ENCODE measurements around the gene SDSL. TPM values are rescaled to one million over a fixed set of nuclear protein-coding genes. Genes with fewer than 3 reads are reported as not detected.

The SDSL gene
- total RNA-seq, 2 donors from 2014 or later, result 7.5 to 15.2 TPM

DNA sequence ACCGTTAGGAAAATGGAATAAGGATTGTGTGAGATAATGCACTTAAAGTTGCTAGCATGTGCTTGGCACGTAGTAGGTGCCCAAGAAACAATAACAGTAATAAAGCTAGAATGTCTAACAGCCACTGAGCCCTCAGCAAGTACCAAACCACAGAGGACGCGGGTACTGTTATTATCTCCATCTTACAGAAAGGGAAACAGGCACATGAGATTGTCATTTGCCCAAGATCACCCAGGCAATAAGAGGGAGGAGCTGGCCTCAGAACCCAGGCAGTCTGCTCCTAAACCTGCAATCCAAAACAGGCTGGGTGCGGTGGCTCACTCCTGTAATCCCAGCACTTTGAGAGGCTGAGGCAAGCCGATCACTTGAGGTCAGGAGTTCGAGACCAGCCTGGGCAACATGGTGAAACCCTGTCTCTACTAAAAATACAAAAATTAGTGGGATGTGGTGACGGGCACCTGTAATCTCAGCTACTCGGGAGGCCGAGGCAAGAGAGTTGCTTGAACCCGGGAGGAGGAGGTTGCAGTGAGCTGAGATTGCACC, 13.4 kb upstream of the SDSL start:
- Histone ChIP-seq H3K27ac (no peak overlapping the region), H3K9me3 (no peaks in the 10 kb centered on the region), H3K36me3 (replicated peaks in 1 of 2; ENCODE audit: insufficient read depth in 1 of 2, low read depth in 2 of 2) (no peaks in the 10 kb centered on the region), H3K27me3 (no peaks in the 10 kb centered on the region), H3K4me1 (peaks cover 8% of the 10 kb centered on the region), H3K4me3 (no peak overlapping the region)
- DNase-seq (no peak), ATAC-seq (no peak)
- intact Hi-C loops (cut with DNase I), result no loop called here
- 79 to 90% methylated on average over 11 of the region's 11 CpGs for whole genome bisulfite sequencing, 2 donors
- TF ChIP-seq POLR2A (IDR thresholded peaks at IDR 0.05) (no peak), CTCF (IDR thresholded peaks at IDR 0.05) (no peak)

GRCh38 chr12:113409462-113410124, 12.6 kb upstream of the SDSL start:
- WGBS, 2 donors, result 45 to 52% methylated on average over 5 to 9 of the region's 9 CpGs

GRCh38 chr12:113413488-113413939, 8.7 kb upstream of the SDSL start:
- Histone ChIP-seq H3K4me1 (peaks cover 7% of the 10 kb centered on the region), H3K36me3 (replicated peaks in 1 of 2; ENCODE audit: insufficient read depth in 1 of 2, low read depth in 2 of 2) (no peaks in the 10 kb centered on the region), H3K27ac (no peak overlapping the region), H3K9me3 (no peaks in the 10 kb centered on the region), H3K4me3 (no peak overlapping the region), H3K27me3 (no peaks in the 10 kb centered on the region)
- TF ChIP-seq CTCF (IDR thresholded peaks at IDR 0.05), result no peak
- TF ChIP-seq POLR2A (IDR thresholded peaks at IDR 0.05), result no peak
- peak in 1 of 4 donors; percentile 33 for DNase-seq
- intact Hi-C loops (cut with DNase I), result no loop called here
- WGBS, 2 donors, result 62 to 79% methylated on average over 8 to 11 of the region's 11 CpGs
- no peak for ATAC-seq

More at GRCh38 chr12:113409462-113410124, 12.6 kb upstream of the SDSL start:
- no peaks in the 10 kb centered on the region for H3K9me3 ChIP-seq
- no peak overlapping the region for H3K4me3 ChIP-seq
- H3K27me3 ChIP-seq, result no peaks in the 10 kb centered on the region
- no peak for ATAC-seq
- H3K4me1 ChIP-seq, result peaks cover under 1% of the 10 kb centered on the region
- no peak for TF ChIP-seq POLR2A (IDR thresholded peaks at IDR 0.05)
- TF ChIP-seq CTCF (IDR thresholded peaks at IDR 0.05), result no peak
- DNase-seq, result no peak
- no peaks in the 10 kb centered on the region for H3K36me3 ChIP-seq (replicated peaks in 1 of 2; ENCODE audit: insufficient read depth in 1 of 2, low read depth in 2 of 2)
- intact Hi-C loops (cut with DNase I), result no loop called here
- no peak overlapping the region for H3K27ac ChIP-seq

DNA sequence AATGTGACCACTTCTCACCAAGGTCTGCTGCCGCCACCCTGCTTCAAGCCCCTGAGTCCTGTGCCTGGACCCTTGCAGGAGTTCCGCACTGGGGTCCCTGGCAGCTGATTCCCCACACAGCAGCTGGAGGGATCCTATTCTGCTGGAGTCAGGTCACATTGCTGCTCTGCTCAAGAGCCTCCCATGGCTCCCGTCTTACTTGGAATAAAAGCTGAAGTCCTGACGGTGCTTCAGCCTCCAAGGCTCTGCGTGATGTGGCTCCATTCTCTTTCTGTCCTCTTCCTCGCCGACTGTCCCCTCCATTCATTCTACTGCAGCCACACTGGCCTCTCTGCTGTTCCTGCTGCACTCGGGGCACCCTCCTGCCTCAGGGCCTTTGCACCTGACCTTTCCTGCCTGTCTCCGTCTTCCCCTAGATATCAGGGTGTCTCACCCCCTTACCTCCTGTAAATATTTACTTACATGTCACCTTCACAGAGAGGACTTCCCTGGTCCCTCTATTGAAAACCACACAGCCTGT, 7.6 kb upstream of the SDSL start:
- H3K4me1 ChIP-seq, result peaks cover 14% of the 10 kb centered on the region
- no peak for DNase-seq
- no peaks in the 10 kb centered on the region for H3K9me3 ChIP-seq
- H3K27ac ChIP-seq, result no peak overlapping the region
- H3K27me3 ChIP-seq, result no peaks in the 10 kb centered on the region
- intact Hi-C loops (cut with DNase I), result no loop called here
- H3K4me3 ChIP-seq, result no peak overlapping the region
- WGBS, 2 donors, result 79 to 80% methylated on average over 8 to 9 of the region's 9 CpGs
- no peaks in the 10 kb centered on the region for H3K36me3 ChIP-seq (replicated peaks in 1 of 2; ENCODE audit: insufficient read depth in 1 of 2, low read depth in 2 of 2)
- ATAC-seq, result no peak
- TF ChIP-seq CTCF (IDR thresholded peaks at IDR 0.05) (no peak), POLR2A (IDR thresholded peaks at IDR 0.05) (no peak)

Data from body of pancreas (tissue), 4 donors.